ENCODE results near the gene SEMA5B.

GRCh38 chr3:122942937-122943827 is 84.4 kb downstream of the SEMA5B start:
- TF ChIP-seq CTCF (IDR thresholded peaks at IDR 0.05) (peak; percentile 95), ZFX (IDR thresholded peaks at IDR 0.05; ENCODE audit: borderline replicate concordance) (no peak)
